Stimulated activated CD8-positive, alpha-beta memory T cell treated with anti-CD3 and anti-CD28 coated beads, Interleukin-4, amount 100 ng/mL, for 1 hour (primary cell): ENCODE measurements around the gene IL1RN.
A peak's percentile ranks its signal among the peaks of the same experiment; 100 is the strongest.

Experiments
- DNase-seq, 2 donors: peaks; one replicate each; pipeline ENCODE4 v3.0.0-alpha.2; 2020; ENCODE audit warnings: low read depth in 2 of 2, low spot score in 1 of 2

The IL1RN gene

DNA sequence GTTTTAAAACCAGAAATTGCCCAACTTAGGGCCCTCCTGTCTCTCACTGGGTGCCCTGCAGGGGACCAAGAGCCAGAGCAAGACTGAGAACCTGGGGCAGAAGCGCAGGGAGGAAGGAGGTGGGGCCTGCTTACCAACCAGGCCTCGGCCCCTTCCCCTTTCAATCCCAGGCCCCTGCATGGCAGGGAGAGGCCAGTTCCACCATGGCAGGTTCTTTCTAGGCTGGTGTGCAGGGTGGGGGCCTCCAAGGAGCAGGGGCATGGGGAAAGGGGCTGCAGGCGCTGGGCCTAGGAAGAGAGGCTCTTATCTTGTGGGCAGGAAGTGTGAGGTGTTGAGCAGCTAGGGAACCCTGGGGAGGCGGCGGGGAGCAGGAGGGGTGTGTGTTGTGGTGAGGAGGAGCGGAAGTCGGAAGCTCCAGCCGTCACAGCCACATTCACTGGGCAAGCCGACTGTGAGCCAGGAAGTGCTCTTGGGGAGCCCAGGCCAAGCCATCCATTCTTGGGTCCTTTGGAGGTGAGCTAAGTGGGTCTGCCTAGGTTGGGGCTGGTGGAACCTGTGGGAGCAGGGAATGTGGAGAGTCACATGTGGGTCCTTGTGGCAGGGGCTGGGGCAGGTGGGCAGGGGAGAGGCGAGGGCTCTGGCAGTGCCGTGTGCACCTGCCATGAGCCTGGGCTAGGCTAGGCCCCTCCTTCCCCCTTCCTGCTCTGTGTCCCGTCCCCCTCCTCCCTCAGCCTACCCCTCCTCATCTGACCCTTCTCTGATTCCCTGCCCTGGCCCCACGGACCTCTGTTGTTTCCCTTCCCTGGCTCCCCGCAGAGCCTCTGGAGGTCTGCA lies 46.4 kb downstream of the IL1RN start, which contains the start of gene PSD4:
Gene PSD4 (plus strand): TSS at position 430 of the 834 bp plus-strand sequence. CDS start 8,486 bp downstream, outside the sequence.
- DNase-seq = peak; percentile 53 to 75

DNA sequence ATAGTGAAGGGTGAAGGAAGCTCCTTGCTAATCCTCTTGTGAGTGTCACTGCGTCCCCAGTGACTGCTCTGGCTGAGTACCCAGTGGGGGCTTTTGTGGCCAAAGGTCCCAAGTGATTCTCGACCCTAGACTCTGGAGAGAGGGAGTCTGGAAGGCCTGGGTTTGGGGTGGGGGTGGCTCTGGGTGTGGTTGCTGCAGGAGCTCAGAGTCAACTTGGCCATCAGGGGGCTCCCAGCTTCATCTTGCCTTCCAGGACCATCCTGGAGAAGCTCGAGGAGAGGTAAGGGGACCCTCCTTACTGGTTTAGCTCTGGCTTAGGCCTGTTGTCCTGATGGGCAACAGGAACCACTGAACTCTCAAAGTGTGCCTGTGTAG lies 47.0 kb downstream of the IL1RN start:
- DNase-seq = no peak

DNA sequence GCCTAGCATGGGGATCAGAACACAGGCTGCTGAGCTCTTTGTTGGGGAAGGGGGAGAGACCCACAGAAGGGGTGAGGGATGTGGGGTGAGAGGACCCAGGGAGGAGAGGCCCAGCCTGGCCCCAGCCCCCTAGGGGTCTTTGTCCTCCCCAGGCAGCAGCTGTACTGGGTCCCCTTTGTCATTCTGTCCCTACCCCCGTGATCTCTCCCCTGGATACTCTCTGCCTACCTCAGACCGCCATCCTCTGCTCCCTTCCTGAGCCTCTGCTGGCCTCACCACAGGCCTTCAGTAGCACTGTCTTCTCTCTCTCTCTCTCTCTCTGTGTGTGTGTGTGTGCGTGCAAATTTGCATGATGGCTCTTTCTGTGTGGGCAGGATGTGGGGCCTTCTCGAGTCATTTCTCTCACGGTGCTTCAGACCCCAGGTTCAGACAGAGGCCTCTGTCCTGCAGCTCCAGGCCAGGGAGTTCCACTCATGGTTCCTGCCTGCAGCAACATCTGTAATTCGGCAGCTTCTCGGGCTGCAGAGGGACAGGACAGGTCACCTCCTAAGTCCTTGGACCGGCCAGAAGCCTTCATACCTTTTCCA lies 47.7 kb downstream of the IL1RN start:
- DNase-seq = no peak

DNA sequence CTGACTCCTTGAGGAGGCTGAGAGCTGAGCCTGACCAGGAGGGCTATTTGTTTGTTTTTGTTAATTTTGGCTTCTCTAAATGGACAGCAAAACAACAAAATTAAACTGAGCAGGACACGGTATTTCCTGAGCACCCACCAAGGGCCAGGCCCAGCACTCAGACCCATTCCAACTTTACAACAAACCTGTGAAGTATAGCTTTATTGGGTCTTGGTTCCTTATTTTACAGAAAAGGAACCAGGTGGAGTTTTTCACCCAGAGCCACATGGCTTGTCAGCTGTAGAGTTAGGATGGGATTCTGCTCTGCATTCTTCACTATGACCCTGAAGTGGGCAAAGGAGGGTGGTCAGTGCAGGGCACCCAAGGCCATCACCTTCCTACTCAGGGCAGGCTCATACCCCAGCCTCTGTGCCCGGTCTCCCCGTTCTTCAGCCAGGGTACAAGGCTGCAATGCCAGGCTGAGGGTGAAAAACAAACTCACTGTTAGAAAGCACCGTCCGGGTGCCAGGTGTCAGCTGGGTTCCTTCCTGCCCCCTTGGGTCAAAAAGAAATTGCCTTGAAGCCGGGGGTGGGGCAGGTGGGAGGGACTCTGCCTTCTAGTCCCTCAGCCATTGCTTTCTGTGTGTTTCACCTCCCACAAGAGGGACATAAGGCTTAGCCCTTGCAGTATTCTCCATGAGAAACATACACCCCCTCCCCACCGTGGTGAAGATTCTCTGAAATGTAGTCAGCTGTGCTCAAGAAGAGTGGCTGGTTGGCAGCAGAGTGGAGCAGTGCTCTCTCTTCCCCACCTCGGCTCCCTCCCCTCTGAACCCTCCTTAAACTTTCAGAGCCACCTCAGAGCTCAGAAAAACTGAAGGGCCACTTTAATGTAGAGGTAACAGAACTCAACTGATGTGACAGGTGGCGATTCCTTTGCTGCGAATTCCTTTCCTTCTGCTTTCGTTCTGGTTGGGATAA lies 48.6 kb downstream of the IL1RN start:
- DNase-seq = no peak

DNA sequence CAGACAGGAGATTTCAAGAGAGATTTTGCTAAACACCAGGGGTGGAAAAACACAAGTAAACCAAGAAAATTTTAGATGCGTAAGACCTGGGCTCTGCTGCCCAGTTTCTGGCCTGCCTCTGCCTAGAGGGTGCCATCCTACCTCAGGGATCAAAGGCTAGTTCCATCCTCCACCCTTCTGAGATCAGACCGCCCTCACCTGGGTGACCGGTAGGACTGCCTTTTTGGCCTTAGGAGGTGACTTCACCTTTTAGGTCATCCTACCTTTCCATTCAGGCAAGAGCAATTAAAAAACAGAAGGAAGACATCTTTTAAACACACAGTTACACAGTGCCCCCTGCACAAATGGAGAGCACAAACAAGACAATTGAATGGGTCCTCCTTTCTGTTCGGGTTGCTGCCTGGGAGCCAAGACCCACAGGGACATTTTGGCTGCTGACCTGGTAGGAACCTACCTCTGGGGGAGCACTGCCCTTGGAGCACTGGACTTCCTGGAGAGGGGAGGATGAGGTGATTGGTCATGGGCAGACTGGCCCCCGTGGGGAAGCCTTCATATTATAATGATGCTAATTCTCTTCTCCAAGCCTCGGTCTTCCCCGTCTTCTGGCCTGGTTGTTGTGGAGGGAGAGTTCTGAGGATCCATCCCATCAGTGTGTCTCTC lies 49.4 kb downstream of the IL1RN start:
- DNase-seq = no peak

DNA sequence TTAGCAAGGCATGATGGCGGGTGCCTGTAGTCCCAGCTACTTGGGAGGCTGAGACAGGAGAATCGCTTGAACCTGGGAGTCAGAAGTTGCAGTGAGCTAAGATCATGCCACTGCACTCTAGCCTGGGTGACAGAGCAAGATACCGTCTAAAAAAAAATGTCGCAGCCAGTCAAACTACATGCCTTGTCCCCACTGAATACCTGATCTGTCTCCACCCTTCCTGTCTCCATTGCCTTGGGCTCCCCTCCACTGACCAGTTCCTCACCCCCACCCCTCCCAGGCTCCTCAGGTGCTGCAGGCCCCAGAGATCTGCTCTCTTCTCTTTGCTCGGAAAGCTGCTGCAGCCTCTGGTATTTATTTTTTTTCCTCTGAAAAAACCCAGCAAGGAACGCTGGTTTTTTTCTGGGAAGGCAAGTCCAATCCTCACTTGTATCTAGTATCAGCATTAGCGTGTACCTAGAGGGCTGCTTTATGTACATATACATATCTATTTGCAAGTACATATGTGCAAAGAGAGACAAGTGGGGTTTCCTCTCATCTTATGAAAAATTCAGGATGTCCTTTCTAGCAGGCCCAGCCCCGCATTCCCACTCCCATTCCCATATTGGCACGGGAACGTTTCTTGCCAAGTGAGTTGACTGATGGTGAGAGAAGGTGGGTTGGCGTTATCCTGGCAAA lies 50.8 kb downstream of the IL1RN start:
- DNase-seq = no peak

DNA sequence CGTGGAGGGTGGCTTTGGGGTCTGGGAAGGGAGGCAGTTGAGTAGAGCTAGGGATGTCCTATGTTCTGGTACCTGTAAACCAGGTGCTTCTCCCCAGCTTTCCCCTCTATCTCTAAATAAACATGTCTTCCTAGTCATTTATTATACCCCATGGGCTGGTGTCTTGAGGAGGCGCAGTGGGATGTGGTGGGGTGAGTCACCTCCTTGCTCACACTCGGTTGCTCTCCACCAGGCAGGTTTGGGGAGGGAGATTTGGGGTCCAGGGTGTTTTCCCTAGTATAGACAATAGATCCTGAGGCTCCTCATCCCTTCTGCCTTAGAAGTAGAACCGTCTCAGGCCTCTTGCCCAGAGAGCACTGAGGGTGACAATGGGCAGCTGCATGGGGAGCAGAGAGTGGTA lies 51.5 kb downstream of the IL1RN start:
- no peak for DNase-seq

DNA sequence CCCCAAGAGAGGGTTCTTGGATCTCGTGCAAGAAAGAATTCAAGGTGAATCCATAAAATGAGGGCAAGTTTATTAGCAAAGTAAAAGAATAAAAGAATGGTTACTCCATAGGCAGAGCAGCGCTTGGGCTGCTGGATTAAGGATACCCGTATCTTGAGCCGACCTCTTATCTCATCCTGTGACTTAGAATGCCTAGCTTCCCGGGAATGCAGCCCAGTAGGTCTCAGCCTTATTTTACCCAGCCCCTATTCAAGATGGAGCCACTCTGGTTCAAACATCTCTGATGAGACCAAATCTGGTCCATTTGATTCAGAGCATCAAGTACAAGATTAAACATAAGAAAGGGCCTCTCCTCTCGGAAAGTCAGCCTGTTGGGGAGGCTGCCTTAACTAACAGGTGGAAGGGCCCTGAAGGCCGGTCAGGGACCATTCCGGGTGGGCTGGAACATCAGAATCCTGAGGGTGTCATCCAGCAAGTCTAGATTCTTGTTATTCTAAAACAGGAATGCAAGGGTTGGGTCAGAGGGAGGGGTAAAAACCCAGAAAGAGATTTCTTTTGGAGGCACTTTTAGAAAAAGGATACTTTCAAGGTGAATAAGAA lies 52.1 kb downstream of the IL1RN start:
- no peak for DNase-seq

DNA sequence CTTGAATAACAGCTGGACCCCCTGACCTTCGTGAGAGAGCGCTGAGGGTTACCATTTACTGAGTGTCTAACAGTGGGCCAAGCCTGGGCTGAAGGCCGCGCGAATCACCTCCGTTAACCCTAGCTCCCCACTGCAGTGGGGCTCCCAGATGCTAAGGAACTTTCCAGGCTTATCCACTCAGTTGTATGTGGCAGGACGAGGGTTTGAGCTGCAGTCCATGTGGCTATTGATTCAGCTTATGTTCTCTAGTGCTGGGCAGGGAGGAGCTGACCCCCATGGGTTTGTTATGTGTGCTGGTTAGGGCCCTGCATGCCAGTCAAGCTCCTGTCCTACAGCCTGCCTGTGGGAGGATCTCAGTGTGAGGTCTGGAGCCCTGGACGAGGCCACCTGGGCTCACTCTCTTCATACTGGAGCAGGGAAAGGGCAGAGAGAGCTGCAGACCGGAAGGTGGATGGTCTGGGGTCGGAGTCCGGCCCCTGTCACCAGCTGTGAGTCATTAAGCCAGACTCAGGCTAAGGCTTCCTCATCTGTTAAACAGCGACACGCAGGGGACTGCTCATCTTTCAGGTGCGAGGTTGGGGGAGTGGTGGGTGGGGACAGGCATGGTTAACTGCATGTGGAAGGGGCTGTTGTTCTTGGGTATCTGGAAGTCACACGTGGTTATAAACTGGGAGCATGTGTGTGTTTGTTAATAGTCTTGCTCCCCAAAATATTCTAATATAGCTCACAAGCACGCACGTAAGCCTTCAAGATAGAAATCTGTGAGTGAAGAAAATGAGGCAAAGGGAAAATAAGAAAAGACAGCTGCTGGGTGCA lies 52.9 kb downstream of the IL1RN start:
- no peak for DNase-seq

DNA sequence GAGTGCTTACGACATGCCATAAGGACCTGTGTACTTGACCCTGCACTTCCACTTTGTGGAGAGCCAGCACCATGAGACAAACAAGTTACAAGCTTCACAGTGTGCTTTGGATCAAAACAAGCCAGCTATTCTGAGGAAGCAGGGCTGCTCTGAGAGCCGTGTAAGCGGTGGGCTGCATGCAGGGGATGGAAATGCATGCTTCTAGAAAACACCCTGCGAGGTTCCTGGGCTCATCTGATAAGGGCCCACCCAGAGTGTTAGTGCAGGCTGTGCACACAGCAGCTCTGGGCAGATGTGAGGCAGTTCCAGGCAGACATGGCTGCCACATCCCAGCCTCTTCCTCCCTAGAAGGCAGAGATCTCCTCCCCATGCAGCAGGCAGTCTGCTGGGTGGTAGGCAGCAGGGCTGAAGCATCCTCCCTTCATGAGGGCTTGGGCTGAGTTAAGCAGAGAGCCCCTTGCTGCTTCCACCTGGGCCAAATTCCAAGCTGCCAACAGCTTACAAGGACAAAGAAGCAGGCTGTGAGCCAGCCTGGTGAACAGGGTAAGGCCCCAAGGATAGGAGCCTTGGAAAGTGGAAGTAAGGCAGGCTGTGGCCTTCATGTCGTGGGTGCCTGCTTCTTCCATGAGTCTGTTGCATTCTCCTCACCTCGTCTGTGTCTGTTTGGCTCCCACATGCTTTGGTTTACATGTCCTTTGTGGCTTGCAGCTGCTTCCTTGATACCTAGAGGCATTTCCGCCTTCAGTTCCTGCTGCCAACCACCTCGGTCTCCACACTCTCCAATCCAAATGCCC lies 54.1 kb downstream of the IL1RN start:
- DNase-seq = no peak

DNA sequence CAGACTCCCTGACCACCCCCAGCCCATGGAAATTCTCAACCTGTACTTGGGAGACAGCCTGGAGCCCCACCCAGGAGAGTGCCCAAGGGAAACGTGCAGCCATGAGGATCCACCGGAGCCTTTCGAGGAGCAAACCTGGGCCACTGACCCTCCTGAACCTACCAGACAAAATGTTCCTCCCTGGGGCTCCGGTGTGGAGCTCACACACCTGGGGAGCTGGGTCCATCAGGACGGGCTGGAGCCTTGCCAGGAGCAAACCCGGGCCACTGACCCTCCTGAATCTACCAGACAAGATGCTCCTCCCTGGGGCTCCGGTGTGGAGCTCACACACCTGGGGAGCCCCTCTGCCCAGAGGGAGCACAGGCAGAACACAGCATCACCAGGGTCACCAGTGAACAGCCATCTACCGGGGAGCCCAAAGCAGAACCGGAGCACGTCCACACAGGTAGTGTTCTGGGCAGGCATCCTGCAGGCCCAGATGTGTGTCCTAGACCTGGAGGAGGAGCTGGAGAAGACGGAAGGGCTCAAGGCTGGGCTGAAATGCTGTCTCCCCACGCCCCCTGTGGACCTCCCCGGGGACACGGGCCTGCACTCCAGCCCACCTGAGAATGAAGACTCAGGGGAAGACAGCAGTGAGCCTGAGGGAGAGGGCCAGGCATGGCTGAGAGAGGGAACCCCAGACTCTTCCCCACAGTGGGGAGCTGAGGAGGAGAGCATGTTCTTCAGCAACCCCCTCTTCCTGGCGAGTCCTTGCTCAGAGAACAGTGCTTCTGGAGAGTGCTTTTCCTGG lies 55.3 kb downstream of the IL1RN start:
- no peak for DNase-seq

DNA sequence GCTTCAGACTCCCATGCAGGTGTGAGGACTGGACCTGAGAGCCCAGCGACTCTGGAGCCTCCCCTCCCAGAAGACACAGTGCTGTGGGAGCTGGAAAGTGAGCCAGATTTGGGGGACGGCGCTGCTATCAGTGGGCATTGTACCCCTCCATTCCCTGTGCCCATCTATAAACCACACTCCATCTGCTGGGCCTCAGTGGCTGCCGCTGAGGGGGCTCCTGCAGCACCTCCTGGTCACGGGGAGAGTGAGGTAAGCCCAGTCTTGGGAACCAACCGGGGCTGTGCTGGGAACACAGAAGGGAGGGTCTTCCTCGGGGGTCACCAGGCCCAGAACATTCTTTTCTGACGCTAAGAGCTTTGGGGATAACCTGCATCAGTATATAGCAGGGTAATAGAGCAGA lies 55.9 kb downstream of the IL1RN start:
- DNase-seq = no peak
